Measurements from ENCODE around the gene TGIF1. TPM values are rescaled to one million over a fixed set of nuclear protein-coding genes. Genes with fewer than 3 reads are reported as not detected.

Gene TGIF1
- 94.1 and 161 TPM in 2 replicates for total RNA-seq

DNA sequence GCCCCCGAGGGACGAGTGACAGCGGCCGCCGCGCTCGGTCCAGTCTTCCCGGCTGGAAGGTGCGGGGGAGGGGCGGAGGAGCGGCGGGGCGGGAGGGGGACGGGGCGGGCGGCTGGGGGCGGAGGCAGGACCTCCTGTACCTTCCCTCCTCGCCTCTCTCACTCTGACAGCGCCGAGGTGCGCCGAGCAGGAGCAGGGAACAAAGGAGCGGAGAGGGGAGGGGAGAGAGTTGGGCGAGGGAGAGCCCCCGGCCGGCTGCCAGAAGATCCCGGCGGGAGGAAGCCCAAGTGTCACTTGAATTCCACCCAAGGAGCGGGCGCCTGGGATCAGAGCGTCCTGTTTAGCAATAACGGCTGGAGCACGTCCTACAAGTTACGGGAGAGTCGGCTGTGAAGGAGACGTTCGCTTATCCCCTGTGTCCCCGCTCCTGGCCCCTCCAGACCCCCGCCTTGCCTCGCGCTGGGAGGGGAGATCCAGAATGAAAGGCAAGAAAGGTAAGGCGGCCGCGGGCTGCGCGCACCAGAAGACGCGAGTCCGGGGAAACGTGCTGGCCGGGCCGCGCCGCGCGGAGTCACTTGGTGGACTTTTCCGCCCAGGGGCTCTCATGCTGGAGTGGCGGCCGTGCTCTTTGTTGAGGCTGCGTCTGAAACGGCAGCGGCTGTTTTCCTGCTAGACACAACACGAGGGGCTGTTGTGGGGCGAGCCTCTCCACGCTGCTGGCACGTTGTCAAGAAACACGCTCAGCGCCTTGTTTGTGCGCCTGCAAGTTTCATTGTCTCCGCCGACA lies at the start of gene TGIF1:
TGIF1 (plus strand) TSS at position 161 of the 787 bp plus-strand sequence; CDS start at position 479, 318 bp downstream.

Other genes with a start within 250 kb of the TGIF1 start
- gene MYOM1, start 230.2 kb upstream of the TGIF1 start, total RNA-seq = under 0.01 and 0.10 TPM in 2 replicates
- 747 and 866 TPM in 2 replicates for gene MYL12A, start 202.4 kb upstream of the TGIF1 start, total RNA-seq
- 546 and 655 TPM in 2 replicates for gene MYL12B, start 188.0 kb upstream of the TGIF1 start, total RNA-seq